Endothelial cell of coronary artery (primary cell): ENCODE measurements around the gene IL12RB2. TPM values are rescaled to one million over a fixed set of nuclear protein-coding genes. Genes with fewer than 3 reads are reported as not detected.

Experiments
- total RNA-seq: library from RNA; depleted of rRNA; stranded (reverse); fragments of >200 nt; gene quantifications from 2 replicates; pipeline ENCODE4 v1.2.3, GENCODE V29; 2014

Gene IL12RB2, protein sequence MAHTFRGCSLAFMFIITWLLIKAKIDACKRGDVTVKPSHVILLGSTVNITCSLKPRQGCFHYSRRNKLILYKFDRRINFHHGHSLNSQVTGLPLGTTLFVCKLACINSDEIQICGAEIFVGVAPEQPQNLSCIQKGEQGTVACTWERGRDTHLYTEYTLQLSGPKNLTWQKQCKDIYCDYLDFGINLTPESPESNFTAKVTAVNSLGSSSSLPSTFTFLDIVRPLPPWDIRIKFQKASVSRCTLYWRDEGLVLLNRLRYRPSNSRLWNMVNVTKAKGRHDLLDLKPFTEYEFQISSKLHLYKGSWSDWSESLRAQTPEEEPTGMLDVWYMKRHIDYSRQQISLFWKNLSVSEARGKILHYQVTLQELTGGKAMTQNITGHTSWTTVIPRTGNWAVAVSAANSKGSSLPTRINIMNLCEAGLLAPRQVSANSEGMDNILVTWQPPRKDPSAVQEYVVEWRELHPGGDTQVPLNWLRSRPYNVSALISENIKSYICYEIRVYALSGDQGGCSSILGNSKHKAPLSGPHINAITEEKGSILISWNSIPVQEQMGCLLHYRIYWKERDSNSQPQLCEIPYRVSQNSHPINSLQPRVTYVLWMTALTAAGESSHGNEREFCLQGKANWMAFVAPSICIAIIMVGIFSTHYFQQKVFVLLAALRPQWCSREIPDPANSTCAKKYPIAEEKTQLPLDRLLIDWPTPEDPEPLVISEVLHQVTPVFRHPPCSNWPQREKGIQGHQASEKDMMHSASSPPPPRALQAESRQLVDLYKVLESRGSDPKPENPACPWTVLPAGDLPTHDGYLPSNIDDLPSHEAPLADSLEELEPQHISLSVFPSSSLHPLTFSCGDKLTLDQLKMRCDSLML
- total RNA-seq = under 0.01 TPM in 1 of 2 replicates, not detected in the other

DNA sequence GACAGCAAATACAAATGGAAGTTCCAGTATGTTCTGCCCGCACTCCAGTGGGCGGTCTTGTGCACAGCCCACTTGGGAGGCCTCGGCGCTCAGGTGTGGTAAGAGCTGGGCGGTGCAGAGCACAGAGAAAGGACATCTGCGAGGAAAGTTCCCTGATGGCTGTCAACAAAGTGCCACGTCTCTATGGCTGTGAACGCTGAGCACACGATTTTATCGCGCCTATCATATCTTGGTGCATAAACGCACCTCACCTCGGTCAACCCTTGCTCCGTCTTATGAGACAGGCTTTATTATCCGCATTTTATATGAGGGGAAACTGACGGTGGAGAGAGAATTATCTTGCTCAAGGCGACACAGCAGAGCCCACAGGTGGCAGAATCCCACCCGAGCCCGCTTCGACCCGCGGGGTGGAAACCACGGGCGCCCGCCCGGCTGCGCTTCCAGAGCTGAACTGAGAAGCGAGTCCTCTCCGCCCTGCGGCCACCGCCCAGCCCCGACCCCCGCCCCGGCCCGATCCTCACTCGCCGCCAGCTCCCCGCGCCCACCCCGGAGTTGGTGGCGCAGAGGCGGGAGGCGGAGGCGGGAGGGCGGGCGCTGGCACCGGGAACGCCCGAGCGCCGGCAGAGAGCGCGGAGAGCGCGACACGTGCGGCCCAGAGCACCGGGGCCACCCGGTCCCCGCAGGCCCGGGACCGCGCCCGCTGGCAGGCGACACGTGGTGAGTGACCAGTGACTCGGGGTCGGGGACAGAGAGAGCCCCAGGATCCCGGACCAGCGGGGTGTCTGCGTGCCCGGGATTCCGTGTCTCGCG lies at the start of gene IL12RB2:
TSS of gene IL12RB2 (plus strand) at position 623 of the 810 bp plus-strand sequence. CDS start 12,496 bp downstream, outside the sequence.

DNA sequence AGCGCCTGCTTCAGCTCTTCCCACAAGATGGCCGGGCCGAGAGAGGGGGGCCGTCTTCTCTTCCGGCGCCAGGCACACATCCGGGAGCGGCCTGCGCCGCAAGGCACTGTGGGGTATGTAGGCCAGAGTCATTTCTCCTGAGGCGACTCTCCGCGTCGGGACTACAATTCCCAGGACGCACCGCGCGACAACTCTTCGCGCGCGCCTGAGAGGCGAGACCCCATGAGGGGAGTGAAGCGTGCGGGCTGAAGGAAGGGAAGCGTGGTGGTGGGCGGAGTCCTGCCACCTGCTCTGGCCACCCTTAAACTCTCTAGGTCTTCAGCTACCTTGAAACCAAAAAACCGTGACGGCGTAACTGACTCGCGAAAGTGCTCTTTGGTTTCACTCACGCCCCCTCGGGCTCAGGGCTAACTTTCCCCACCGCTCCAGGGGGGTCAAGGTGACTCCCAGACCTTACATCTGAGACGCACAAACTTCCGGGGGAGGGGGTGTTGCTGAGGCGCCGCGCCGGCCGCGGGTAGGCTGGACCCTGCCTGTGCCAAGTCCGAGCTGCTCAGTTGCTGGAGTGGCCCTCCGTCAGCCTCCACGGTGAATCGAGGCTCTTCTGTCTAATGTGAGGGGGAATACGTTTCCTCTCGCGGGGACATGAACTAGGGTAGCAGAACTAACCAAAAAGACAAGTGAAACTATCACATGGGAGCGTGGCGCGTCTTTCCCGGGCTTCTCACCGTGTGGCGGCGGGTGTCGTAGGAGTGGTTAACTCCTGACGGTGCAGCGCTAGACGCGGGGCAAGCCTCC lies 122.9 kb downstream of the IL12RB2 start, which contains the start of gene SERBP1:
TSS of gene SERBP1 (minus strand) at position 45 of the 798 bp plus-strand sequence. CDS start 102 bp downstream, outside the sequence.

Other genes starting within 250 kb of the IL12RB2 start
- not detected in 2 replicates for gene C1orf141, start 172.9 kb upstream of the IL12RB2 start, total RNA-seq
- not detected in 2 replicates for gene IL23R, start 141.4 kb upstream of the IL12RB2 start, total RNA-seq
- 293 and 294 TPM in 2 replicates for gene SERBP1, start 122.5 kb downstream of the IL12RB2 start, total RNA-seq